K562 (cell line): ENCODE data around the gene ASAH2. TPM values are rescaled to one million over a fixed set of nuclear protein-coding genes. Genes with fewer than 3 reads are reported as not detected.

Experiments
- ARHGAP35 ChIP-seq: fragments of 450-650 bp; IDR thresholded peaks from 2 replicates; pipeline ENCODE4 v1.6.1; 2018; ENCODE audit not compliant: partially characterized antibody
- PHF21A ChIP-seq: fragments of 450-650 bp; IDR thresholded peaks from 2 replicates; pipeline ENCODE4 v1.6.1; 2017; ENCODE audit warnings: low read depth, borderline replicate concordance
- ZBTB40 ChIP-seq, 2 experiments: fragments of 450-650 bp in 1 of 2; sonication (generic) in 1 of 2; formaldehyde crosslinking in 1 of 2; IDR thresholded peaks; 2 replicates each; pipeline versions ENCODE4 v1.7.1 to v1.9.0; 2016 to 2022; ENCODE audit warnings: inconsistent platforms in 1 of 2, mild to moderate bottlenecking in 1 of 2, missing genetic modification reagents in 1 of 2
- polyA plus RNA-seq, 8 experiments: library from polyadenylated mRNA; depleted of rRNA in 4 of 8; stranded (reverse) in 5 of 8; unstranded in 3 of 8; fragments of >200 nt; fragmentation: Nextera tagmentation in 2 of 8; fragmentation: Illumina TruSeq in 1 of 8; extraction: Ambion mirVana in 2 of 8; extraction: Trizol in 1 of 8; gene quantifications; 2 replicates each; pipeline versions ENCODE4 v1.2.1 to v1.2.3, GENCODE V29; 2011 to 2014; ENCODE audit warnings: inconsistent platforms in 1 of 8, missing spikeins in 1 of 8
- total RNA-seq, 7 experiments: library from RNA; depleted of rRNA in 6 of 7; stranded (reverse); fragments of >200 nt in 6 of 7; fragmentation: Illumina TruSeq in 2 of 7; extraction: Trizol in 2 of 7; gene quantifications; 2 replicates each; pipeline versions ENCODE4 v1.2.1 to v1.2.3, GENCODE V29; 2011 to 2021; ENCODE audit warnings: low replicate concordance in 1 of 7

The ASAH2 gene
- total and polyA plus RNA-seq, 9 of the 15 experiments (the other 6 are each of a cell fraction or from before 2014, with no cell fraction given) = 2.5 to 12.0 (median 8.5) TPM

GRCh38 chr10:50281967-50282522 lies 30.7 kb upstream of the ASAH2 start (continued):
- no peak for TF ChIP-seq ZBTB40 (IDR thresholded peaks at IDR 0.05)
- TF ChIP-seq ZBTB40 (CRISPR knock-in tag; IDR thresholded peaks at IDR 0.05) = no peak
- TF ChIP-seq PHF21A = no peak
- TF ChIP-seq ARHGAP35 = no peak
